ENCODE data around the gene CAPZB.

CAPZB gene

GRCh38 chr1:19403256-19403655 is 82.1 kb downstream of the CAPZB start:
- Histone ChIP-seq H3K9me3 (ENCODE audit: insufficient read depth, low read length) (no peaks in the 10 kb centered on the region), H3K4me2 (ENCODE audit: low read depth, low read length, poor library complexity, severe bottlenecking) (no peak overlapping the region), H2AFZ (ENCODE audit: low read depth, low read length, severe bottlenecking) (no peak overlapping the region), H3F3A (ENCODE audit: insufficient read depth) (no peaks in the 10 kb centered on the region), H3K9me2 (replicated peaks; ENCODE audit: insufficient read depth, low read length) (no peaks in the 10 kb centered on the region), H3K36me3 (ENCODE audit: low read length) (no peaks in the 10 kb centered on the region), H4K20me1 (ENCODE audit: low read depth, low read length) (no peaks in the 10 kb centered on the region; the same call in 1 of the 2 replicates), H3K27me3 (ENCODE audit: low read length) (no peaks in the 10 kb centered on the region), H3K9ac (ENCODE audit: low read length) (no peak overlapping the region), H3K4me3 (ENCODE audit: insufficient read depth, low read length, poor library complexity, severe bottlenecking) (no peak overlapping the region), H3K27ac (ENCODE audit: low read depth, low read length) (no peak overlapping the region), H3K79me2 (ENCODE audit: insufficient read depth, low read length) (peaks cover 29% of the 10 kb centered on the region)
- TF ChIP-seq CTCF (IDR thresholded peaks at IDR 0.05; ENCODE audit: insufficient read depth, low read length, poor library complexity, severe bottlenecking): no peak
- TF ChIP-seq EZH2phosphoT487 (conservative IDR thresholded peaks at IDR 0.05; ENCODE audit: low read length): no peak

DNA sequence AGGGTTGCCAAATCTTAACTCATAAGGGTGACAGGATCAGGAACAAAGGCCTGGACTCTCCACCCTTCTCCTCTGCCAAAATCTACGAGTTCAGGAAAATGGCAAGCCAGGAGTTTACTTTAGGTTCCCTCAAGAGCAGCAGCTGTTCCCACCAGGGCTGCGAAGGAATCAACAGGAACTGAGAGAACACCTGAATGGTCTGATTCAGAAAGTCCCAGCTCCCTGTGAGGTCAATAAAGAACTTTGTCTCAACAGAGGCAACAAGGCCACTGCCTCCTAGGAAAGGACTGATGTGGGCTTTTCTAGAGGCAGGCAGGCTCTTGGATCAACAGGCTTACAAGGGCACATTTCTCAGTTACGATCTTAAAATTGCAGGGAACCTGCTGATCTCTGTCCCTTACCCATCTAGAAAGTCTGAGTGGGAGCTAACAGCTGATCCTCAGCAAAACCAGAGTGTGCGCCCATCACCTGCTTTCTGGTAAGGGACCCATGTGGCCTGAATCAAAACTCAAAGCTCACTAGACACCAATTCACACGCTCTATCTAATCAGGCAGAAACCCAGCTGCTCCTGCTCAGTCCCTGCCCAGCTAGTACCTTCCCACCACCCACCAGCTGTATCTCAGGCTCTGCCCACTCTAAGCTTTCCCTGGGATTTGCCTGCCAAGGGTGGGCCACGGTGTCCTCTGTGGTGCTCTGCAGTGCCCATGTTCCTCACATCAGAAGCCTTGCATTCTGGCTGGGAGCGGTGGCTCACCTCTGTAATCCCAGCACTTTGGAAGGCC is 83.1 kb downstream of the CAPZB start:
- no peaks in the 10 kb centered on the region for H3K9me2 ChIP-seq (replicated peaks; ENCODE audit: insufficient read depth, low read length)
- no peak overlapping the region for H3K9ac ChIP-seq (ENCODE audit: low read length)
- no peaks in the 10 kb centered on the region for H3K36me3 ChIP-seq (ENCODE audit: low read length)
- H3K27me3 ChIP-seq (ENCODE audit: low read length): no peaks in the 10 kb centered on the region
- H3K4me3 ChIP-seq (ENCODE audit: insufficient read depth, low read length, poor library complexity, severe bottlenecking): no peak overlapping the region
- TF ChIP-seq EZH2phosphoT487 (conservative IDR thresholded peaks at IDR 0.05; ENCODE audit: low read length) (no peak), CTCF (IDR thresholded peaks at IDR 0.05; ENCODE audit: insufficient read depth, low read length, poor library complexity, severe bottlenecking) (no peak)
- H3K79me2 ChIP-seq (ENCODE audit: insufficient read depth, low read length): peaks cover 36% of the 10 kb centered on the region
- no peaks in the 10 kb centered on the region; the same call in 1 of the 2 replicates for H4K20me1 ChIP-seq (ENCODE audit: low read depth, low read length)
- H3F3A ChIP-seq (ENCODE audit: insufficient read depth): no peaks in the 10 kb centered on the region
- no peak overlapping the region for H2AFZ ChIP-seq (ENCODE audit: low read depth, low read length, severe bottlenecking)
- no peak overlapping the region for H3K4me2 ChIP-seq (ENCODE audit: low read depth, low read length, poor library complexity, severe bottlenecking)
- no peaks in the 10 kb centered on the region for H3K9me3 ChIP-seq (ENCODE audit: insufficient read depth, low read length)
- H3K27ac ChIP-seq (ENCODE audit: low read depth, low read length): no peak overlapping the region

GRCh38 chr1:19401535-19401889 is 83.8 kb downstream of the CAPZB start:
- H4K20me1 ChIP-seq (ENCODE audit: low read depth, low read length): no peaks in the 10 kb centered on the region; the same call in 1 of the 2 replicates

More at GRCh38 chr1:19401535-19401889, 83.8 kb downstream of the CAPZB start:
- no peaks in the 10 kb centered on the region for H3F3A ChIP-seq (ENCODE audit: insufficient read depth)
- no peak for TF ChIP-seq CTCF (IDR thresholded peaks at IDR 0.05; ENCODE audit: insufficient read depth, low read length, poor library complexity, severe bottlenecking)
- TF ChIP-seq EZH2phosphoT487 (conservative IDR thresholded peaks at IDR 0.05; ENCODE audit: low read length): no peak
- no peak overlapping the region for H3K4me2 ChIP-seq (ENCODE audit: low read depth, low read length, poor library complexity, severe bottlenecking)
- no peaks in the 10 kb centered on the region for H3K9me2 ChIP-seq (replicated peaks; ENCODE audit: insufficient read depth, low read length)
- H3K4me3 ChIP-seq (ENCODE audit: insufficient read depth, low read length, poor library complexity, severe bottlenecking): no peak overlapping the region
- peaks cover 37% of the 10 kb centered on the region for H3K79me2 ChIP-seq (ENCODE audit: insufficient read depth, low read length)
- no peak overlapping the region for H3K9ac ChIP-seq (ENCODE audit: low read length)
- no peak overlapping the region for H3K27ac ChIP-seq (ENCODE audit: low read depth, low read length)
- H3K9me3 ChIP-seq (ENCODE audit: insufficient read depth, low read length): no peaks in the 10 kb centered on the region
- no peaks in the 10 kb centered on the region for H3K27me3 ChIP-seq (ENCODE audit: low read length)
- no peaks in the 10 kb centered on the region for H3K36me3 ChIP-seq (ENCODE audit: low read length)
- no peak overlapping the region for H2AFZ ChIP-seq (ENCODE audit: low read depth, low read length, severe bottlenecking)
